Inflammatory macrophage treated with lipopolysaccharide for 1 hour (primary cell): ENCODE measurements around the gene OTOP2.
A peak's percentile ranks its signal among the peaks of the same experiment; 100 is the strongest.
"Not testable (repeated sequence)": the region's sequence is repeated elsewhere in the genome, so short reads cannot be mapped to it uniquely, and the experiment has no call there.

Experiments
- DNase-seq, 2 donors: peaks; one replicate each; pipeline ENCODE4 v3.0.0-alpha.2; 2020 to 2022

Gene OTOP2

GRCh38 chr17:74901353-74902135 lies 22.5 kb upstream of the OTOP2 start:
- DNase-seq = no peak

GRCh38 chr17:74903034-74903433 lies 21.0 kb upstream of the OTOP2 start:
- no peak for DNase-seq

GRCh38 chr17:74903671-74904070 lies 20.4 kb upstream of the OTOP2 start:
- DNase-seq = no peak

GRCh38 chr17:74904687-74905409 lies 19.2 kb upstream of the OTOP2 start:
- DNase-seq = no peak

- DNase-seq = not testable (repeated sequence)
Observed at GRCh38 chr17:74906214-74906793, 17.8 kb upstream of the OTOP2 start.

- no peak for DNase-seq
Observed at GRCh38 chr17:74907012-74907411, 17.1 kb upstream of the OTOP2 start.

- not testable (repeated sequence) for DNase-seq
Observed at GRCh38 chr17:74909097-74909496, 15.0 kb upstream of the OTOP2 start.

GRCh38 chr17:74911423-74911822 lies 12.7 kb upstream of the OTOP2 start:
- not testable (repeated sequence) for DNase-seq

- no peak for DNase-seq
Observed at GRCh38 chr17:74916136-74916850, 7.8 kb upstream of the OTOP2 start.

GRCh38 chr17:74916851-74917199 lies 7.2 kb upstream of the OTOP2 start:
- no peak for DNase-seq

GRCh38 chr17:74917430-74917829 lies 6.6 kb upstream of the OTOP2 start:
- DNase-seq = peak; percentile 23 to 48

- DNase-seq = no peak
Observed at GRCh38 chr17:74918906-74919305, 5.2 kb upstream of the OTOP2 start.

GRCh38 chr17:74919440-74920305 lies 4.4 kb upstream of the OTOP2 start:
- DNase-seq = no peak

- no peak for DNase-seq
Observed at GRCh38 chr17:74920306-74920620, 3.8 kb upstream of the OTOP2 start.

- DNase-seq = no peak
Observed at GRCh38 chr17:74920642-74921025, 3.4 kb upstream of the OTOP2 start.

GRCh38 chr17:74921026-74921681 lies 2.9 kb upstream of the OTOP2 start:
- DNase-seq = no peak

- DNase-seq = no peak
Observed at GRCh38 chr17:74921769-74922168, 2.3 kb upstream of the OTOP2 start.

- no peak for DNase-seq
Observed at GRCh38 chr17:74922172-74922571, 1.9 kb upstream of the OTOP2 start.

GRCh38 chr17:74922694-74923537 lies 1.2 kb upstream of the OTOP2 start, which contains the start of gene USH1G:
TSS of gene USH1G (minus strand) at chr17:74923255. CDS start at chr17:74923073, 182 bp downstream.
- no peak for DNase-seq

GRCh38 chr17:74923538-74924249 lies 379 bp upstream of the OTOP2 start:
- DNase-seq = peak; percentile 32 to 81
